ENCODE measurements around the gene ZNF880.
"Not testable (repeated sequence)": the region's sequence is repeated elsewhere in the genome, so short reads cannot be mapped to it uniquely, and the experiment has no call there.

The ZNF880 gene

GRCh38 chr19:52335768-52336116 is 34.0 kb upstream of the ZNF880 start:
- Histone ChIP-seq H3K4me3 (ENCODE audit: insufficient read depth, low read length, poor library complexity, severe bottlenecking) (no peak overlapping the region), H4K20me1 (ENCODE audit: low read depth, low read length) (no peaks in the 10 kb centered on the region), H3K9me3 (ENCODE audit: insufficient read depth, low read length) (peaks cover 24% of the 10 kb centered on the region; the same call in 1 of the 2 replicates), H2AFZ (ENCODE audit: low read depth, low read length, severe bottlenecking) (no peak overlapping the region), H3F3A (ENCODE audit: insufficient read depth) (no peaks in the 10 kb centered on the region), H3K27ac (ENCODE audit: low read depth, low read length) (no peak overlapping the region), H3K27me3 (ENCODE audit: low read length) (no peaks in the 10 kb centered on the region), H3K9ac (ENCODE audit: low read length) (no peak overlapping the region), H3K79me2 (ENCODE audit: insufficient read depth, low read length) (no peaks in the 10 kb centered on the region), H3K4me2 (ENCODE audit: low read depth, low read length, poor library complexity, severe bottlenecking) (no peak overlapping the region), H3K9me2 (replicated peaks; ENCODE audit: insufficient read depth, low read length) (no peaks in the 10 kb centered on the region), H3K36me3 (ENCODE audit: low read length) (no peaks in the 10 kb centered on the region)
- no peak for TF ChIP-seq EZH2phosphoT487 (conservative IDR thresholded peaks at IDR 0.05; ENCODE audit: low read length)

GRCh38 chr19:52336117-52336790 is 33.5 kb upstream of the ZNF880 start, which contains the start of gene ZNF610:
Gene ZNF610, plus strand, starts transcription at chr19:52336243. Its CDS starts 12,930 bp downstream, at chr19:52349173.
- peaks cover 19% of the 10 kb centered on the region; the same call in 1 of the 2 replicates for H3K9me3 ChIP-seq (ENCODE audit: insufficient read depth, low read length)
- H3K4me2 ChIP-seq (ENCODE audit: low read depth, low read length, poor library complexity, severe bottlenecking), result no peak within 1 kb of the TSS
- no peaks in the 10 kb centered on the region for H3K27me3 ChIP-seq (ENCODE audit: low read length)
- H2AFZ ChIP-seq (ENCODE audit: low read depth, low read length, severe bottlenecking), result no peak within 1 kb of the TSS
- no peak within 1 kb of the TSS for H3K27ac ChIP-seq (ENCODE audit: low read depth, low read length)
- TF ChIP-seq EZH2phosphoT487 (conservative IDR thresholded peaks at IDR 0.05; ENCODE audit: low read length) (no peak), CTCF (IDR thresholded peaks at IDR 0.05; ENCODE audit: insufficient read depth, low read length, poor library complexity, severe bottlenecking) (no peak)
- no peaks in the 10 kb centered on the region for H3K9me2 ChIP-seq (replicated peaks; ENCODE audit: insufficient read depth, low read length)
- H3K4me3 ChIP-seq (ENCODE audit: insufficient read depth, low read length, poor library complexity, severe bottlenecking), result no peak within 1 kb of the TSS
- H3K9ac ChIP-seq (ENCODE audit: low read length), result no peak within 1 kb of the TSS
- H4K20me1 ChIP-seq (ENCODE audit: low read depth, low read length), result no peaks in the 10 kb centered on the region
- H3F3A ChIP-seq (ENCODE audit: insufficient read depth), result no peaks in the 10 kb centered on the region
- no peaks in the 10 kb centered on the region for H3K79me2 ChIP-seq (ENCODE audit: insufficient read depth, low read length)
- H3K36me3 ChIP-seq (ENCODE audit: low read length), result no peaks in the 10 kb centered on the region

GRCh38 chr19:52336791-52337381 is 32.8 kb upstream of the ZNF880 start:
- no peak overlapping the region for H3K4me2 ChIP-seq (ENCODE audit: low read depth, low read length, poor library complexity, severe bottlenecking)
- H3K9me3 ChIP-seq (ENCODE audit: insufficient read depth, low read length), result peaks cover 13% of the 10 kb centered on the region; the same call in 1 of the 2 replicates
- H3K36me3 ChIP-seq (ENCODE audit: low read length), result no peaks in the 10 kb centered on the region
- H3F3A ChIP-seq (ENCODE audit: insufficient read depth), result no peaks in the 10 kb centered on the region
- no peak overlapping the region for H3K9ac ChIP-seq (ENCODE audit: low read length)
- no peak for TF ChIP-seq CTCF (IDR thresholded peaks at IDR 0.05; ENCODE audit: insufficient read depth, low read length, poor library complexity, severe bottlenecking)
- no peak for TF ChIP-seq EZH2phosphoT487 (conservative IDR thresholded peaks at IDR 0.05; ENCODE audit: low read length)
- H3K4me3 ChIP-seq (ENCODE audit: insufficient read depth, low read length, poor library complexity, severe bottlenecking), result no peak overlapping the region
- no peaks in the 10 kb centered on the region for H3K9me2 ChIP-seq (replicated peaks; ENCODE audit: insufficient read depth, low read length)
- no peak overlapping the region for H2AFZ ChIP-seq (ENCODE audit: low read depth, low read length, severe bottlenecking)
- H3K79me2 ChIP-seq (ENCODE audit: insufficient read depth, low read length), result no peaks in the 10 kb centered on the region
- no peaks in the 10 kb centered on the region for H4K20me1 ChIP-seq (ENCODE audit: low read depth, low read length)
- no peaks in the 10 kb centered on the region for H3K27me3 ChIP-seq (ENCODE audit: low read length)
- H3K27ac ChIP-seq (ENCODE audit: low read depth, low read length), result no peak overlapping the region

- H3K27me3 ChIP-seq (ENCODE audit: low read length); H3K27ac ChIP-seq (ENCODE audit: low read depth, low read length); H3F3A ChIP-seq (ENCODE audit: insufficient read depth); H3K36me3 ChIP-seq (ENCODE audit: low read length); H3K79me2 ChIP-seq (ENCODE audit: insufficient read depth, low read length); H3K4me2 ChIP-seq (ENCODE audit: low read depth, low read length, poor library complexity, severe bottlenecking); H4K20me1 ChIP-seq (ENCODE audit: low read depth, low read length); H3K4me3 ChIP-seq (ENCODE audit: insufficient read depth, low read length, poor library complexity, severe bottlenecking); H2AFZ ChIP-seq (ENCODE audit: low read depth, low read length, severe bottlenecking); H3K9me3 ChIP-seq (ENCODE audit: insufficient read depth, low read length); H3K9me2 ChIP-seq (replicated peaks; ENCODE audit: insufficient read depth, low read length); H3K9ac ChIP-seq (ENCODE audit: low read length): not testable (repeated sequence)
Measured at GRCh38 chr19:52339022-52339421, 30.7 kb upstream of the ZNF880 start.
